Neural progenitor cell (in vitro differentiated cells): ENCODE results near the gene HDAC1. TPM values are rescaled to one million over a fixed set of nuclear protein-coding genes. Genes with fewer than 3 reads are reported as not detected.

Experiments
- DNase-seq: peaks from one replicate; pipeline ENCODE4 v3.0.0-alpha.2; 2016; ENCODE audit warnings: low spot score
- H2AFZ ChIP-seq: fragments of 200-600 bp; sonication (generic); replicated peaks from 2 replicates; pipeline ENCODE4 v1.6.1; 2016; ENCODE audit warnings: antibody characterized with exemption
- H3F3A ChIP-seq: fragments of 200-600 bp; sonication (generic); 2 replicates; pipeline ENCODE4 v1.6.1; 2016; ENCODE audit warnings: antibody characterized with exemption, low read depth
- H3K27ac ChIP-seq: fragments of 200-600 bp; sonication (generic); 2 replicates; pipeline ENCODE4 v1.5.1; 2016; ENCODE audit warnings: mild to moderate bottlenecking
- H3K27me3 ChIP-seq: fragments of 200-600 bp; sonication (generic); 2 replicates; pipeline ENCODE4 v1.6.1; 2016; ENCODE audit warnings: mild to moderate bottlenecking, moderate library complexity
- H3K36me3 ChIP-seq: fragments of 200-600 bp; sonication (generic); 2 replicates; pipeline ENCODE4 v1.5.1; 2016
- H3K4me1 ChIP-seq: fragments of 200-600 bp; sonication (generic); 2 replicates; pipeline ENCODE4 v1.6.1; 2016; ENCODE audit warnings: mixed run types
- H3K4me2 ChIP-seq: fragments of 200-600 bp; sonication (generic); 2 replicates; pipeline ENCODE4 v1.6.1; 2016
- H3K4me3 ChIP-seq: fragments of 200-600 bp; sonication (generic); 2 replicates; pipeline ENCODE4 v1.5.1; 2016
- H3K79me2 ChIP-seq: fragments of 200-600 bp; sonication (generic); 2 replicates; pipeline ENCODE4 v1.6.1; 2016; ENCODE audit warnings: low read depth
- H3K9ac ChIP-seq: fragments of 200-600 bp; sonication (generic); 2 replicates; pipeline ENCODE4 v1.6.1; 2016
- H3K9me3 ChIP-seq: fragments of 200-600 bp; sonication (generic); 2 replicates; pipeline ENCODE4 v1.5.1; 2016; ENCODE audit warnings: low read depth
- H4K20me1 ChIP-seq: fragments of 200-600 bp; sonication (generic); 2 replicates; pipeline ENCODE4 v1.6.1; 2016; ENCODE audit warnings: low read depth
- H3K27ac Mint-ChIP-seq: 3 replicates; pipeline ENCODE4 v1.8.0; 2021; ENCODE audit warnings: mixed read lengths
- H3K27me3 Mint-ChIP-seq: 2 replicates; pipeline ENCODE4 v1.8.0; 2022; ENCODE audit warnings: low read depth, mild to moderate bottlenecking, inconsistent platforms, moderate library complexity, mixed read lengths; ENCODE audit not compliant: insufficient read depth
- H3K36me3 Mint-ChIP-seq: 3 replicates; pipeline ENCODE4 v1.8.0; 2021; ENCODE audit warnings: mixed read lengths
- H3K4me1 Mint-ChIP-seq: 3 replicates; pipeline ENCODE4 v1.8.0; 2021; ENCODE audit warnings: mixed read lengths
- H3K4me3 Mint-ChIP-seq: 3 replicates; pipeline ENCODE4 v1.8.0; 2021; ENCODE audit warnings: mild to moderate bottlenecking, moderate library complexity, mixed read lengths
- H3K9me3 Mint-ChIP-seq: 3 replicates; pipeline ENCODE4 v1.8.0; 2020; ENCODE audit warnings: mixed read lengths
- EZH2 ChIP-seq: fragments of 200-600 bp; sonication (generic); IDR thresholded peaks from 2 replicates; pipeline ENCODE4 v1.6.1; 2017; ENCODE audit warnings: antibody characterized with exemption, mild to moderate bottlenecking, moderate library complexity
- EZH2phosphoT487 ChIP-seq: fragments of 200-600 bp; sonication (generic); IDR thresholded peaks from 2 replicates; pipeline ENCODE4 v1.6.1; 2017; ENCODE audit warnings: antibody characterized with exemption
- total RNA-seq: library from RNA; depleted of rRNA; stranded (reverse); fragments of >200 nt; gene quantifications from 2 replicates; pipeline ENCODE4 v1.2.3, GENCODE V29; 2015; ENCODE audit warnings: low replicate concordance
- TF ChIP-seq, protein P1 (sequence below): fragments of 200-600 bp; sonication (generic); IDR thresholded peaks from 2 replicates; pipeline ENCODE4 v1.5.1; 2017; ENCODE audit warnings: antibody characterized with exemption, mild to moderate bottlenecking

HDAC1 gene
- total RNA-seq, 1 donor from 2014 or later, result 129 TPM

DNA sequence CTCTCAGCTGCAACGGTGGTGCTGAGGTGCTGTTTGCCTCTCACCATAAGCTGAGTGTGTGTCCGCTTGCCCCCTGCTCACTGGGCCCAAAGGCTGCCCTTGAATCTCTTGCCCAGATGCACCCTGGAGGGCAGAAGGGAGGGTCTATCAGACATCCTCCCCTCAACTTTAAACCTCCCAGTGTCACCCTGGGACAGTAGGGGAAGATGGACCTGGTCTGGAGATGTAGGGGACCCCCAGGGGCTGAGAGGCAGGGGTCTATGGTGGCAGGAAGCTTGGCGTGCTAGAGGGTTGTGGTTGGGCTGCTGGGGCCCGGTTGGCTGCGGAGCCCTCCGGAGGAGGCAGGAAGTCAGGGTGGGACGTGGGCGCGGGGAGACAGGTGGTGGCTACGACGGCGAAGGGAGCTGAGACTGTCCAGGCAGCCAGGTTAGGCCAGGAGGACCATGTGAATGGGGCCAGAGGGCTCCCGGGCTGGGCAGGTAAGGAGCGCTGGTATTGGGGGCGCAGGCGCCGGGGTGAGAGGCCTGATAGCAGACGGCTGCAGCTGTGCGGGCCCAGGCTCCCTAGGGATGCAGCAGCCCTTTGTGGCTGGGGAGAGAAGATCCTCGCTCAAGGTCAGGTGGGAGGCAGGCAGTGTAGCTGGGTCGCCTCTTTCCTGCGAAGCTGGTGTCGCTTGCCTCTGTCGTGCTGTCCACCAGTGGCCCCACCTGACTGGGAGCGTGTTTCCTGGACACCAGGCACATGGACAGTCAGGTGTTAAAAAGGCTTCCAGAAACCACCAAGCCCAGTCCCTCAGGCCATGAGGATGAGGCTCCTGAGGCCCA lies 40.8 kb upstream of the HDAC1 start, which contains the start of gene LCK:
LCK (plus strand) TSS at position 373 of the 824 bp plus-strand sequence. CDS start 23,065 bp downstream, outside the sequence.
- no peaks in the 10 kb centered on the region for H3K9me3 Mint-ChIP-seq
- peak within 1 kb of the TSS; percentile 16 for H3K4me3 Mint-ChIP-seq
- Histone ChIP-seq H3K4me1 (peaks cover 12% of the 10 kb centered on the region), H3K9me3 (no peaks in the 10 kb centered on the region), H3K9ac (no peak within 1 kb of the TSS), H3K4me3 (no peak within 1 kb of the TSS), H4K20me1 (no peaks in the 10 kb centered on the region), H3K36me3 (no peaks in the 10 kb centered on the region), H3K27me3 (no peaks in the 10 kb centered on the region), H3K79me2 (no peaks in the 10 kb centered on the region), H3K4me2 (no peak within 1 kb of the TSS), H3K27ac (no peak within 1 kb of the TSS), H3F3A (peaks cover 22% of the 10 kb centered on the region), H2AFZ (no peak within 1 kb of the TSS)
- peaks cover 23% of the 10 kb centered on the region for H3K4me1 Mint-ChIP-seq
- H3K27me3 Mint-ChIP-seq, result peaks cover 9% of the 10 kb centered on the region
- no peak for DNase-seq
- TF ChIP-seq EZH2phosphoT487 (no peak), EZH2 (no peak)
- TF ChIP-seq, protein P1, sequence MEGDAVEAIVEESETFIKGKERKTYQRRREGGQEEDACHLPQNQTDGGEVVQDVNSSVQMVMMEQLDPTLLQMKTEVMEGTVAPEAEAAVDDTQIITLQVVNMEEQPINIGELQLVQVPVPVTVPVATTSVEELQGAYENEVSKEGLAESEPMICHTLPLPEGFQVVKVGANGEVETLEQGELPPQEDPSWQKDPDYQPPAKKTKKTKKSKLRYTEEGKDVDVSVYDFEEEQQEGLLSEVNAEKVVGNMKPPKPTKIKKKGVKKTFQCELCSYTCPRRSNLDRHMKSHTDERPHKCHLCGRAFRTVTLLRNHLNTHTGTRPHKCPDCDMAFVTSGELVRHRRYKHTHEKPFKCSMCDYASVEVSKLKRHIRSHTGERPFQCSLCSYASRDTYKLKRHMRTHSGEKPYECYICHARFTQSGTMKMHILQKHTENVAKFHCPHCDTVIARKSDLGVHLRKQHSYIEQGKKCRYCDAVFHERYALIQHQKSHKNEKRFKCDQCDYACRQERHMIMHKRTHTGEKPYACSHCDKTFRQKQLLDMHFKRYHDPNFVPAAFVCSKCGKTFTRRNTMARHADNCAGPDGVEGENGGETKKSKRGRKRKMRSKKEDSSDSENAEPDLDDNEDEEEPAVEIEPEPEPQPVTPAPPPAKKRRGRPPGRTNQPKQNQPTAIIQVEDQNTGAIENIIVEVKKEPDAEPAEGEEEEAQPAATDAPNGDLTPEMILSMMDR, result no peak
- H3K27ac Mint-ChIP-seq, result peak within 1 kb of the TSS; percentile 81
- no peaks in the 10 kb centered on the region for H3K36me3 Mint-ChIP-seq

DNA sequence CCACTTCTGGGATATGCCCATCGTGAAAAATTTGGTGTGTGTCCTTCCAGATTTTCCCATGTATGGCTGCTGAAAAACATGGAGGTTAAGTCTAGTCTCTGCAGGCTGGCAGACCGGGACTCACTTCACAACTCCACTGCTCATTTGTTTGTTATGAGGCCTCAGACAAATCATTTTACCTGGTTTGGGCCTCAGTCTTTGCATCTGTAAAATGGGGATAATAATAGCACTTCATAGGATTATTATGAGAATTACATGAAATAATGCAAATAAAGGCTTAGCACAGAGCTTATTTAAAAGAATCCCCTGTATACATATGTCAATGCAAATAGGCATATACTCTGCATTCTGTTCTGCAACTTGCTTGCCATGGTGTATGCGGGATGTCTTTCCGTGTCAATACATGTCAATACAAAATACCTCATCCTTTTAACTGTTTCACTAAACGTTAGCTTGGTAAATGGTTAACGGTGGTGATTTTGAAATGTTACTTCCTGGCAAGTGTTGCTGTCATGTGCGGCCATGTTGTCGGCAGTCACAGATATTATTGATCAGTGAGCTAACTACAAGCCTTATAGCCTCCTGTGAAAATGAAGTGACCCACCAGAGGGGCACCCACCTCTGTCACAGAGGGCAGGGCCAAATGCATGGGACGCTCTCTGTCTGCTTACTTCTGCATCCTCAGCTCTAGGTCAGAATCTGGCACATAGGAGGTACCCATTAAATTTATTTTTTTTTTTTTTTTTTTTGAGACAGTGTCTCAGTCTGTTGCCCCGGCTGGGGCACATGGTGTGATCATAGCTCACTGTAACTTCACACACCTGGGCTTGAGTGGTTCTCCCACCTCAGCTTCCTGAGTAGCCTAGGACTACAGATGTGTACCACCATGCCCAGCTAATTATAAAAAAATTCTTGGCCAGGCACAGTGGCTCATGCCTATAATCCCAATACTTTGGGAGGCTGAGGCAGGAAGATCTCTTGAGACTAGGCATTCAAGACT lies 36.5 kb upstream of the HDAC1 start:
- H3K27ac ChIP-seq, result no peak overlapping the region
- TF ChIP-seq, protein P1, result no peak
- TF ChIP-seq EZH2, result no peak
- no peak for TF ChIP-seq EZH2phosphoT487
- H3K27me3 Mint-ChIP-seq, result peaks cover 4% of the 10 kb centered on the region

DNA sequence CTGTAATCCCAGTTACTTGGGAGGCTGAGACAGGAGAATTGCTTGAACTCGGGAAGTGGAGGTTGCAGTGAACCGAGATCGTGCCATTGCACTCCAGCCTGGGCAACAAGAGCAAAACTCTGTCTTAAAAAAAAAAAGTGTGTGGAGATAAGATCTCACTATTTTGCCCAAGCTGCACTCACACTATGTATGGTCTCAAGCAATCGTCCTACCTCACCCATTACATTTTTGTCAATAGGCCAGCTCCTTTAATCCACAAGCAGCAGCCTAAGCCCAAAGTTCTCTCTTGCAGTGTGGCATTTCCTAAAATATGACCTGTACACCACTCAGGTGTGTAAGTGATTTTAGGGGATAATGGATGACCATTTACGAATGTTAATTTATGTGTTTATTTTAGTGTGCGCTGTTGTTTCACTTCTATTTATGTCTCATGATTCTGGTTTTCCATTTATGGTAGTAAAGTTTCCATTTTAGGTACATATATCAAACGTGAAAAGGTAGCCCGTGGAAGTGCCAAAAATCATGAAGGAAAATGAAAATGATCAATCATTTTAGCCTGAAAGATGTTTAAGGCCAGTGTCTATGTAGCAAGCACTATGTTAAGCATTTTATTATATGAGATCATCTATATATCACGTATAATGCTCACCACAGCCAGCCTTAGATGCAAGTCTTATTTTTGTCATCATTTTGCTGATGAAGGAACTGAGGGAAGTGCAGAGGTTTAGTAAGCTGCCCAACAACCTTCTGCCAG lies 35.2 kb upstream of the HDAC1 start:
- no peaks in the 10 kb centered on the region for H3K27me3 ChIP-seq
- H3K27ac Mint-ChIP-seq, result no peak overlapping the region
- no peaks in the 10 kb centered on the region for H3F3A ChIP-seq
- H3K4me3 ChIP-seq, result no peak overlapping the region
- H3K36me3 ChIP-seq, result no peaks in the 10 kb centered on the region
- H3K9me3 Mint-ChIP-seq, result no peaks in the 10 kb centered on the region
- H3K9me3 ChIP-seq, result no peaks in the 10 kb centered on the region
- peaks cover 6% of the 10 kb centered on the region for H3K27me3 Mint-ChIP-seq
- H3K36me3 Mint-ChIP-seq, result no peaks in the 10 kb centered on the region
- no peak overlapping the region for H3K9ac ChIP-seq
- no peak for DNase-seq
- no peak overlapping the region for H2AFZ ChIP-seq
- H3K27ac ChIP-seq, result no peak overlapping the region
- peaks cover 2% of the 10 kb centered on the region for H3K4me1 Mint-ChIP-seq
- no peak overlapping the region for H3K4me2 ChIP-seq
- H3K79me2 ChIP-seq, result no peaks in the 10 kb centered on the region
- TF ChIP-seq EZH2phosphoT487 (no peak), EZH2 (no peak)
- TF ChIP-seq, protein P1, result no peak
- no peaks in the 10 kb centered on the region for H4K20me1 ChIP-seq
- H3K4me1 ChIP-seq, result no peaks in the 10 kb centered on the region
- H3K4me3 Mint-ChIP-seq, result no peak overlapping the region

More for the DNA sequence above, 36.5 kb upstream of the HDAC1 start:
- no peaks in the 10 kb centered on the region for H4K20me1 ChIP-seq
- Mint-ChIP-seq H3K27ac (no peak overlapping the region), H3K4me3 (no peak overlapping the region), H3K4me1 (peaks cover 10% of the 10 kb centered on the region), H3K9me3 (no peaks in the 10 kb centered on the region), H3K36me3 (no peaks in the 10 kb centered on the region)
- H3K36me3 ChIP-seq, result no peaks in the 10 kb centered on the region
- no peaks in the 10 kb centered on the region for H3K79me2 ChIP-seq
- H3K9ac ChIP-seq, result no peak overlapping the region
- H3K4me1 ChIP-seq, result no peaks in the 10 kb centered on the region
- no peaks in the 10 kb centered on the region for H3K9me3 ChIP-seq
- H3K4me3 ChIP-seq, result no peak overlapping the region
- no peaks in the 10 kb centered on the region for H3K27me3 ChIP-seq
- DNase-seq, result no peak
- H3K4me2 ChIP-seq, result no peak overlapping the region
- no peak overlapping the region for H2AFZ ChIP-seq
- H3F3A ChIP-seq, result no peaks in the 10 kb centered on the region
